IMR-90 (cell line): ENCODE results near the gene NELFCD.

Experiments used
- CEBPB ChIP-seq: IDR thresholded peaks from 2 replicates; pipeline ENCODE4 v1.6.1; 2012; ENCODE audit warnings: low read depth, low read length, improper control_type of control experiment
- MAFK ChIP-seq: IDR thresholded peaks from 2 replicates; pipeline ENCODE4 v1.6.1; 2012; ENCODE audit warnings: low read depth, low read length, improper control_type of control experiment
- MAZ ChIP-seq: IDR thresholded peaks from 2 replicates; pipeline ENCODE4 v1.6.1; 2012; ENCODE audit warnings: low read depth, mild to moderate bottlenecking, low read length, improper control_type of control experiment, moderate library complexity, borderline replicate concordance
- MXI1 ChIP-seq: IDR thresholded peaks from 2 replicates; pipeline ENCODE4 v1.6.1; 2012; ENCODE audit warnings: low read depth, mild to moderate bottlenecking, low read length, moderate library complexity, borderline replicate concordance
- NFE2L2 ChIP-seq: fragments of 150-350 bp; IDR thresholded peaks from 2 replicates; pipeline ENCODE4 v1.6.1; 2016; ENCODE audit warnings: low read depth, mild to moderate bottlenecking, low read length
- POLR2A ChIP-seq: IDR thresholded peaks from 2 replicates; pipeline ENCODE4 v1.6.1; 2012; ENCODE audit warnings: mild to moderate bottlenecking, low read depth, low read length
- RAD21 ChIP-seq: IDR thresholded peaks from 2 replicates; pipeline ENCODE4 v1.6.1; 2012; ENCODE audit warnings: low read length, improper control_type of control experiment
- RCOR1 ChIP-seq: IDR thresholded peaks from 2 replicates; pipeline ENCODE4 v1.6.1; 2012; ENCODE audit warnings: mild to moderate bottlenecking, low read length, improper control_type of control experiment; ENCODE audit not compliant: insufficient replicate concordance
- RFX5 ChIP-seq: IDR thresholded peaks from 2 replicates; pipeline ENCODE4 v1.8.0; 2012; ENCODE audit warnings: low read depth, mild to moderate bottlenecking, low read length, moderate library complexity
- SMC3 ChIP-seq: fragments of 150-350 bp; IDR thresholded peaks from 2 replicates; pipeline ENCODE4 v1.6.1; 2016; ENCODE audit warnings: low read depth, mild to moderate bottlenecking, antibody characterized with exemption, low read length, moderate library complexity
- TF ChIP-seq, protein P1 (sequence below): conservative IDR thresholded peaks from 2 replicates; pipeline ENCODE4 v1.5.1; 2012; ENCODE audit warnings: mild to moderate bottlenecking, low read depth, low read length, improper control_type of control experiment
- TF ChIP-seq, protein P2 (sequence below): fragments of 150-350 bp; IDR thresholded peaks from 2 replicates; pipeline ENCODE4 v1.6.1; 2017; ENCODE audit warnings: mild to moderate bottlenecking, antibody characterized with exemption, low read length, low read depth

DNA sequence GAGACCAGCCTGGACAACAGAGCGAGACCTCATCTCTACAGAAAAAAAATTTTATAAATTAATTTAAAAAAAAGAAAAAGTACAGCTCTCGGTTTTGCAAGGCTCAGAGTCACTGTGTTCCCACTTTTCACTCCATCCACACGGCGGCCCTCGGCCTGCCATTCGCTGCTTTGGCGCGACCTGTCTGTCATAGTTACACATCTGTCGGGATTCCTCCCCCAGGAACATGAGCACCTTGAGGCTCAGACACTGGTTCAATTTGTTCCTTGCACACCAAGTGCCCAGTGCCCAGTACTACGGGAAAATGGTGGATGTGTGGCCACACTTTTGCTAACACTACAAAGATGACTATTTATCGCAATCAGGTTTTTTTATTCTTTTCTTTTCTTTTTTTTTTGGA lies 17.6 kb downstream of the NELFCD start:
- TF ChIP-seq, protein P1, sequence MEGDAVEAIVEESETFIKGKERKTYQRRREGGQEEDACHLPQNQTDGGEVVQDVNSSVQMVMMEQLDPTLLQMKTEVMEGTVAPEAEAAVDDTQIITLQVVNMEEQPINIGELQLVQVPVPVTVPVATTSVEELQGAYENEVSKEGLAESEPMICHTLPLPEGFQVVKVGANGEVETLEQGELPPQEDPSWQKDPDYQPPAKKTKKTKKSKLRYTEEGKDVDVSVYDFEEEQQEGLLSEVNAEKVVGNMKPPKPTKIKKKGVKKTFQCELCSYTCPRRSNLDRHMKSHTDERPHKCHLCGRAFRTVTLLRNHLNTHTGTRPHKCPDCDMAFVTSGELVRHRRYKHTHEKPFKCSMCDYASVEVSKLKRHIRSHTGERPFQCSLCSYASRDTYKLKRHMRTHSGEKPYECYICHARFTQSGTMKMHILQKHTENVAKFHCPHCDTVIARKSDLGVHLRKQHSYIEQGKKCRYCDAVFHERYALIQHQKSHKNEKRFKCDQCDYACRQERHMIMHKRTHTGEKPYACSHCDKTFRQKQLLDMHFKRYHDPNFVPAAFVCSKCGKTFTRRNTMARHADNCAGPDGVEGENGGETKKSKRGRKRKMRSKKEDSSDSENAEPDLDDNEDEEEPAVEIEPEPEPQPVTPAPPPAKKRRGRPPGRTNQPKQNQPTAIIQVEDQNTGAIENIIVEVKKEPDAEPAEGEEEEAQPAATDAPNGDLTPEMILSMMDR, result no peak
- TF ChIP-seq RFX5, result no peak
- no peak for TF ChIP-seq SMC3
- no peak for TF ChIP-seq MAZ
- TF ChIP-seq MXI1, result no peak
- no peak for TF ChIP-seq CEBPB
- no peak for TF ChIP-seq RAD21
- no peak for TF ChIP-seq POLR2A
- TF ChIP-seq, protein P2, sequence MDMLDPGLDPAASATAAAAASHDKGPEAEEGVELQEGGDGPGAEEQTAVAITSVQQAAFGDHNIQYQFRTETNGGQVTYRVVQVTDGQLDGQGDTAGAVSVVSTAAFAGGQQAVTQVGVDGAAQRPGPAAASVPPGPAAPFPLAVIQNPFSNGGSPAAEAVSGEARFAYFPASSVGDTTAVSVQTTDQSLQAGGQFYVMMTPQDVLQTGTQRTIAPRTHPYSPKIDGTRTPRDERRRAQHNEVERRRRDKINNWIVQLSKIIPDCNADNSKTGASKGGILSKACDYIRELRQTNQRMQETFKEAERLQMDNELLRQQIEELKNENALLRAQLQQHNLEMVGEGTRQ, result no peak
- TF ChIP-seq NFE2L2, result no peak
- no peak for TF ChIP-seq MAFK
- no peak for TF ChIP-seq RCOR1
